HepG2 (cell line): ENCODE results near the gene MIB2. TPM values are rescaled to one million over a fixed set of nuclear protein-coding genes. Genes with fewer than 3 reads are reported as not detected.
A peak's percentile ranks its signal among the peaks of the same experiment; 100 is the strongest.

ENCODE experiments used
- ATAC-seq: fragments of 200-7000 bp; cut with Tn5 transposase; 3 replicates; pipeline ENCODE4 v1.9.1; 2020; ENCODE audit warnings: mild to moderate bottlenecking, moderate library complexity
- BruUV-seq: library from RNA; stranded (reverse); fragments of 400-500 nt; replicated peaks from 2 replicates; lab custom pipeline; 2021; lab: Mats Ljungman, UMichigan
- CTCF ChIA-PET: fragments of 300-600 bp; formaldehyde crosslinking; extraction: SDS; loops from one replicate; lab custom pipeline; 2021; ENCODE audit warnings: low total read pairs, inconsistent platforms, low intra/inter-chr PET ratio; lab: Yijun Ruan, JAX
- POLR2A ChIA-PET: fragments of 350-600 bp; sonication (Branson Sonifier 250); formaldehyde crosslinking; loops from one replicate; lab custom pipeline; 2020; ENCODE audit warnings: antibody characterized with exemption, inconsistent platforms; lab: Yijun Ruan, JAX
- DNase-seq: peaks from one replicate; pipeline ENCODE4 v3.0.0-alpha.2; 2015; ENCODE audit warnings: low spot score
- FAIRE-seq: peaks from 3 replicates; lab custom pipeline; 2011; peaks lifted over from hg19 to GRCh38; lab: Jason Lieb, UNC
- H2AFZ ChIP-seq: one replicate; pipeline ENCODE4 v1.6.1; 2011; ENCODE audit warnings: low read length, inconsistent platforms
- H3K27ac ChIP-seq: fragments of 300-600 bp; 3 replicates; pipeline ENCODE4 v1.8.0; 2011; ENCODE audit warnings: mixed run types, mild to moderate bottlenecking, mixed read lengths, low read length, inconsistent platforms; ENCODE audit not compliant: insufficient read depth; ENCODE audit errors: extremely low read length
- H3K27me3 ChIP-seq, 2 experiments: fragments of 200-600 bp in 1 of 2; 2 replicates in 1 of 2; 3 replicates in 1 of 2; pipeline versions ENCODE4 v1.6.0 to v1.8.0; 2011; ENCODE audit warnings: low read length in 2 of 2, mild to moderate bottlenecking in 2 of 2, moderate library complexity in 2 of 2, inconsistent platforms in 1 of 2; ENCODE audit not compliant: insufficient read depth in 2 of 2, control insufficient read depth in 1 of 2
- H3K36me3 ChIP-seq, 2 experiments: fragments of 200-600 bp in 1 of 2; replicated peaks in 1 of 2; 2 replicates in 1 of 2; 3 replicates in 1 of 2; pipeline versions ENCODE4 v1.5.1 to v1.8.0; 2011; ENCODE audit warnings: low read length in 2 of 2, inconsistent platforms in 1 of 2; ENCODE audit not compliant: insufficient read depth in 2 of 2, control insufficient read depth in 1 of 2
- H3K4me1 ChIP-seq: 2 replicates; pipeline ENCODE4 v1.5.1; 2012; ENCODE audit warnings: low read length, inconsistent platforms; ENCODE audit not compliant: insufficient read depth
- H3K4me2 ChIP-seq: 2 replicates; pipeline ENCODE4 v1.6.0; 2011; ENCODE audit warnings: low read depth, low read length, inconsistent platforms
- H3K4me3 ChIP-seq, 3 experiments: fragments of 200-600 bp in 1 of 3; sonication (generic), shearing (Covaris generic) in 1 of 3; replicated peaks in 1 of 3; 2 replicates each; pipeline ENCODE4 v1.5.1; 2011 to 2016; ENCODE audit warnings: low read length in 3 of 3, inconsistent platforms in 2 of 3, low read depth in 2 of 3, mild to moderate bottlenecking in 2 of 3, control low read depth in 1 of 3, mixed read lengths in 1 of 3; ENCODE audit not compliant: insufficient read depth in 1 of 3
- H3K79me2 ChIP-seq: one replicate; pipeline ENCODE4 v1.6.1; 2011; ENCODE audit warnings: low read length, inconsistent platforms; ENCODE audit not compliant: insufficient read depth
- H3K9ac ChIP-seq: 2 replicates; pipeline ENCODE4 v1.6.0; 2011; ENCODE audit warnings: mild to moderate bottlenecking, low read depth, low read length, inconsistent platforms; ENCODE audit not compliant: insufficient read depth
- H3K9me3 ChIP-seq: 2 replicates; pipeline ENCODE4 v1.5.1; 2012; ENCODE audit warnings: mild to moderate bottlenecking, low read length
- H4K20me1 ChIP-seq: 2 replicates; pipeline ENCODE4 v1.6.0; 2011; ENCODE audit warnings: inconsistent platforms, mild to moderate bottlenecking, low read length, moderate library complexity; ENCODE audit not compliant: insufficient read depth
- CBFB ChIP-seq: sonication (generic); formaldehyde crosslinking; IDR thresholded peaks from 2 replicates; pipeline ENCODE4 v1.4.0; 2020; ENCODE audit warnings: missing genetic modification reagents
- DR1 ChIP-seq: sonication (generic); formaldehyde crosslinking; IDR thresholded peaks from 2 replicates; pipeline ENCODE4 v1.8.0; 2021; ENCODE audit warnings: mild to moderate bottlenecking, missing genetic modification reagents, inconsistent platforms
- HNF4G ChIP-seq, 2 experiments: sonication (generic) in 1 of 2; formaldehyde crosslinking in 1 of 2; IDR thresholded peaks; 2 replicates each; pipeline versions ENCODE4 v1.4.0 to v1.6.1; 2011 to 2020; ENCODE audit warnings: borderline replicate concordance in 2 of 2, low read depth in 2 of 2, mild to moderate bottlenecking in 2 of 2, low read length in 1 of 2, missing genetic modification reagents in 1 of 2, moderate library complexity in 1 of 2
- JUND ChIP-seq: sonication (generic); formaldehyde crosslinking; IDR thresholded peaks from 2 replicates; pipeline ENCODE4 v1.8.0; 2022; ENCODE audit warnings: mild to moderate bottlenecking, missing genetic modification reagents
- MAX ChIP-seq: IDR thresholded peaks from 2 replicates; pipeline ENCODE4 v1.6.1; 2012; ENCODE audit warnings: inconsistent platforms
- MAZ ChIP-seq, 2 experiments: sonication (generic) in 1 of 2; formaldehyde crosslinking in 1 of 2; IDR thresholded peaks; 2 replicates each; pipeline versions ENCODE4 v1.5.0 to v1.6.1; 2012 to 2020; ENCODE audit warnings: low read depth in 2 of 2, mild to moderate bottlenecking in 2 of 2, borderline replicate concordance in 1 of 2, improper control_type of control experiment in 1 of 2, low read length in 1 of 2, missing genetic modification reagents in 1 of 2, moderate library complexity in 1 of 2
- MLX ChIP-seq: IDR thresholded peaks from 2 replicates; pipeline ENCODE4 v1.6.1; 2016
- PHF8 ChIP-seq: sonication (generic); formaldehyde crosslinking; IDR thresholded peaks from 2 replicates; pipeline ENCODE4 v1.5.0; 2020; ENCODE audit warnings: missing genetic modification reagents
- RAD51 ChIP-seq: fragments of 450-650 bp; IDR thresholded peaks from 2 replicates; pipeline ENCODE4 v1.6.1; 2016; ENCODE audit warnings: borderline replicate concordance
- SIX4 ChIP-seq: sonication (generic); formaldehyde crosslinking; IDR thresholded peaks from 2 replicates; pipeline ENCODE4 v1.4.0; 2020; ENCODE audit warnings: missing genetic modification reagents
- ZC3H13 ChIP-seq: sonication (generic); formaldehyde crosslinking; IDR thresholded peaks from 2 replicates; pipeline ENCODE4 v1.8.1; 2023; ENCODE audit warnings: mild to moderate bottlenecking, missing genetic modification reagents, moderate library complexity
- ZFP91 ChIP-seq: sonication (generic); formaldehyde crosslinking; IDR thresholded peaks from 2 replicates; pipeline ENCODE4 v1.9.0; 2022; ENCODE audit warnings: missing genetic modification reagents, mild to moderate bottlenecking, borderline replicate concordance
- ZNF207 ChIP-seq: fragments of 450-650 bp; IDR thresholded peaks from 2 replicates; pipeline ENCODE4 v1.6.1; 2016; ENCODE audit warnings: antibody characterized with exemption, borderline replicate concordance
- ZNF281 ChIP-seq: sonication (generic); formaldehyde crosslinking; IDR thresholded peaks from 2 replicates; pipeline ENCODE4 v1.4.0; 2020; ENCODE audit warnings: missing genetic modification reagents, borderline replicate concordance
- ZNF354B ChIP-seq: sonication (generic); formaldehyde crosslinking; IDR thresholded peaks from 2 replicates; pipeline ENCODE4 v1.8.0; 2022; ENCODE audit warnings: mild to moderate bottlenecking, missing genetic modification reagents
- ZNF431 ChIP-seq: sonication (generic); formaldehyde crosslinking; IDR thresholded peaks from 2 replicates; pipeline ENCODE4 v1.9.0; 2022; ENCODE audit warnings: missing genetic modification reagents, low read depth, mild to moderate bottlenecking, borderline replicate concordance
- WGBS: methylation state at CpG from one replicate; pipeline ENCODE4 v1.1.6; 2017; ENCODE audit warnings: low lambda C conversion rate; 5-methylcytosine and 5-hydroxymethylcytosine counted together
- in situ Hi-C: cut with HindIII; loops from 2 replicates; pipeline ENCODE4 v1.10.0; 2017; ENCODE audit warnings: low pct_unique_long_range_greater_than_20kb; ENCODE audit not compliant: extremely low pct_ligation_motif_present
- intact Hi-C: fragments of 100-400 bp; cut with micrococcal nuclease; formaldehyde crosslinking; loops from one replicate; pipeline ENCODE4 v1.10.0; 2022; ENCODE audit not compliant: unreplicated experiment
- polyA plus RNA-seq, 8 experiments: library from polyadenylated mRNA; depleted of rRNA in 3 of 8; stranded (reverse) in 7 of 8; unstranded in 1 of 8; fragments of >200 nt; fragmentation: Illumina TruSeq in 4 of 8; extraction: Trizol in 4 of 8; gene quantifications; 2 replicates each; pipeline versions ENCODE4 v1.2.1 to v1.2.3, GENCODE V29; 2011 to 2016; ENCODE audit warnings: low read depth in 4 of 8, missing spikeins in 1 of 8, mixed read lengths in 1 of 8; ENCODE audit not compliant: insufficient read depth in 1 of 8
- total RNA-seq, 5 experiments: library from RNA; depleted of rRNA; stranded (reverse); fragments of >200 nt; fragmentation: Illumina TruSeq; extraction: Trizol; gene quantifications; 2 replicates each; pipeline ENCODE4 v1.2.3, GENCODE V29; 2016; ENCODE audit warnings: low read depth in 1 of 5

MIB2 gene
- total and polyA plus RNA-seq, 2 of the 13 experiments (the other 11 are each of a cell fraction or from before 2014, with no cell fraction given): 19.9 to 30.4 TPM

GRCh38 chr1:1597275-1597930 is 17.9 kb upstream of the MIB2 start:
- Histone ChIP-seq H3K27ac (no peak overlapping the region), H3K9ac (0 out of 2 replicates have a peak overlapping the region, but pooled peaks have one; percentile 9), H3K4me3 (peak overlapping the region in 2 of 3 experiments; percentile 29 to 64; a peak in 4 of 6 replicates), H3K4me2 (peak overlapping the region; percentile 74), H3K4me1 (peaks cover 43% of the 10 kb centered on the region), H3K79me2 (no peaks in the 10 kb centered on the region), H3K36me3 (no peaks in the 10 kb centered on the region), H3K27me3 (peaks cover 10 to 41% of the 10 kb centered on the region in 2 experiments), H3K9me3 (no peaks in the 10 kb centered on the region), H2AFZ (no peak overlapping the region), H4K20me1 (no peaks in the 10 kb centered on the region)
- intact Hi-C loops: no loop called here
- in situ Hi-C loops: no loop called here
- POLR2A ChIA-PET: interaction anchor here (0.8 to 1.7 kb wide), 4 partner anchors 9 to 27 kb away, joined by 3 to 17 read pairs (median 4); partner anchors contain the start of gene MIB2
- BruUV-seq: no TSS peak
- no peak for FAIRE-seq
- ATAC-seq: peak; percentile 71
- WGBS: 0% methylated on average over 4 of the region's 16 CpGs
- DNase-seq: no peak
- CTCF ChIA-PET: no interaction called here
- TF ChIP-seq RAD51 (no peak), ZNF207 (no peak), PHF8 (CRISPR knock-in tag) (peak; percentile 27; the same call in 1 of the 2 replicates), ZC3H13 (peak; percentile 65; the same call in 1 of the 2 replicates), MLX (CRISPR knock-in tag) (no peak), ZNF431 (CRISPR knock-in tag) (no peak), SIX4 (CRISPR knock-in tag) (no peak), ZFP91 (peak; percentile 27; the same call in 1 of the 2 replicates), ZNF354B (CRISPR knock-in tag) (no peak), HNF4G (IDR thresholded peaks at IDR 0.05; ENCODE audit: borderline replicate concordance, low read depth, low read length) (no peak), HNF4G (CRISPR knock-in tag; IDR thresholded peaks at IDR 0.05; ENCODE audit: borderline replicate concordance, low read depth) (no peak), ZNF281 (CRISPR knock-in tag) (peak; percentile 43; the same call in 1 of the 2 replicates), JUND (CRISPR knock-in tag) (0 out of 2 replicates have a peak, but pooled peaks have one; percentile 26), DR1 (no peak), MAX (0 out of 2 replicates have a peak, but pooled peaks have one; percentile 42), CBFB (CRISPR knock-in tag) (peak; percentile 31; the same call in 1 of the 2 replicates), MAZ (IDR thresholded peaks at IDR 0.05; ENCODE audit: borderline replicate concordance, low read depth, low read length) (no peak), MAZ (CRISPR knock-in tag; IDR thresholded peaks at IDR 0.05; ENCODE audit: low read depth) (0 out of 2 replicates have a peak, but pooled peaks have one; percentile 46)
